CD4-positive, alpha-beta T cell treated with Interleukin-17A for 4 hours (primary cell): ENCODE results near the gene FBXL15.
"Not testable (repeated sequence)": the region's sequence is repeated elsewhere in the genome, so short reads cannot be mapped to it uniquely, and the experiment has no call there.

ENCODE experiments used
- DNase-seq: peaks from one replicate; pipeline ENCODE4 v3.0.0-alpha.2; 2020; ENCODE audit warnings: mixed read lengths

The FBXL15 gene

GRCh38 chr10:102431452-102432124 lies 11.0 kb downstream of the FBXL15 start:
- no peak for DNase-seq

GRCh38 chr10:102432162-102432950 lies 11.7 kb downstream of the FBXL15 start, which contains the start of gene CUEDC2:
Gene CUEDC2, minus strand, starts transcription at chr10:102432574. Its CDS starts 7,386 bp downstream, at chr10:102425188.
- peak; percentile 96 for DNase-seq

GRCh38 chr10:102433619-102434046 lies 13.0 kb downstream of the FBXL15 start:
- no peak for DNase-seq

GRCh38 chr10:102434394-102435132 lies 13.9 kb downstream of the FBXL15 start:
- DNase-seq: no peak

GRCh38 chr10:102435133-102435497 lies 14.5 kb downstream of the FBXL15 start:
- no peak for DNase-seq

GRCh38 chr10:102435529-102436233 lies 15.0 kb downstream of the FBXL15 start:
- peak; percentile 53 for DNase-seq

GRCh38 chr10:102436312-102436711 lies 15.7 kb downstream of the FBXL15 start:
- DNase-seq: no peak

GRCh38 chr10:102437515-102437914 lies 16.9 kb downstream of the FBXL15 start:
- no peak for DNase-seq

GRCh38 chr10:102438374-102438773 lies 17.7 kb downstream of the FBXL15 start:
- no peak for DNase-seq

- no peak for DNase-seq
Observed at GRCh38 chr10:102444851-102445250, 24.2 kb downstream of the FBXL15 start.

GRCh38 chr10:102449321-102450123 lies 28.9 kb downstream of the FBXL15 start:
- DNase-seq: peak; percentile 94

- DNase-seq: no peak
Observed at GRCh38 chr10:102450124-102450373, 29.4 kb downstream of the FBXL15 start.

- peak; percentile 93 for DNase-seq
Observed at GRCh38 chr10:102450374-102451104, 29.9 kb downstream of the FBXL15 start.

- no peak for DNase-seq
Observed at GRCh38 chr10:102451105-102451969, 30.7 kb downstream of the FBXL15 start, which contains the start of gene C10orf95. Gene C10orf95, minus strand, starts transcription at chr10:102451543. Its CDS starts 450 bp downstream, at chr10:102451093.

GRCh38 chr10:102452672-102453340 lies 32.2 kb downstream of the FBXL15 start:
- peak; percentile 54 for DNase-seq

GRCh38 chr10:102453502-102453901 lies 32.9 kb downstream of the FBXL15 start:
- DNase-seq: no peak

GRCh38 chr10:102454662-102455487 lies 34.2 kb downstream of the FBXL15 start:
- DNase-seq: not testable (repeated sequence)

GRCh38 chr10:102455893-102456471 lies 35.3 kb downstream of the FBXL15 start:
- no peak for DNase-seq
